Omental fat pad (tissue), 4 donors: ENCODE data around the gene UROC1. TPM values are rescaled to one million over a fixed set of nuclear protein-coding genes. Genes with fewer than 3 reads are reported as not detected.

Experiments used
- ATAC-seq: fragments of 150-250 bp; one replicate; pipeline ENCODE4 v1.9.1; 2016; ENCODE audit warnings: mild to moderate bottlenecking, moderate library complexity; ENCODE audit not compliant: low FRiP score
- DNase-seq: peaks from one replicate; pipeline ENCODE4 v3.0.0-alpha.2; 2019; ENCODE audit warnings: low spot score
- total RNA-seq, 4 donors: library from RNA; depleted of rRNA; stranded (reverse); fragments of >200 nt; gene quantifications; one replicate each; pipeline ENCODE4 v1.1.0, GENCODE V29; 2016
- TF ChIP-seq, protein P1 (sequence below), 3 donors: fragments of 450-650 bp; IDR thresholded peaks; one replicate each; pipeline ENCODE4 v1.5.1; 2016 to 2017; ENCODE audit warnings: antibody characterized with exemption in 3 of 3, mild to moderate bottlenecking in 3 of 3, moderate library complexity in 2 of 3

Gene UROC1
- total RNA-seq, 4 donors from 2014 or later: not detected

DNA sequence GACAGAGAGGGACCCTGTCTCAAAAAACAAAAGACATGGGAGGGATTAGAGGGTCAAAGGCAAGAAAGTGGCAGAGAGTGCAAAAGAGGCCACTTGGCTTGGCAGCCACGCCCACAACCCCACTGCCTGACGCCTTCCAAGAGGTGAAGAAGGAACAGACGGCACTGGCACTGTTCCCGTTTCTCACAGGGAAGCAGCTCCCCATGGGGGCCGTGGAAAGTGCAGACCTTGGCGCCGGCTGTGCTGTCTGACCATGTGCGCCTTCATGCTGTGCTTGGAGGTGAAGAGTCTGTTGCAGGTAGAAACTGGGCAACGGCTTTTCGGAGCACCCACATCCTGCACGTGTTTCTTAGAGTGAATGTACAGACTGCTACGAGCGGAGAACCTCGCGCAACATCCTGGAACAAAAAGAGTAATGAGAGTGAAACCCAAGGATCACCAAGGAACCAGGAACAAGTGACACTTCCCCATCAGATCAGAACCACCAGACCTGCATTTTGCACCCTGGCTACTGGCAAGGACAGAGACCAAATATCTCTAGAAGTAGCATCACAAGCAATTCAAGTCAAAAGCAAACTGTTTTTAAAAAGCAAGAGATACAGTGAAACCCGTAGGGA lies 51.5 kb downstream of the UROC1 start:
- DNase-seq: no peak
- no peak for ATAC-seq
- TF ChIP-seq, protein P1, sequence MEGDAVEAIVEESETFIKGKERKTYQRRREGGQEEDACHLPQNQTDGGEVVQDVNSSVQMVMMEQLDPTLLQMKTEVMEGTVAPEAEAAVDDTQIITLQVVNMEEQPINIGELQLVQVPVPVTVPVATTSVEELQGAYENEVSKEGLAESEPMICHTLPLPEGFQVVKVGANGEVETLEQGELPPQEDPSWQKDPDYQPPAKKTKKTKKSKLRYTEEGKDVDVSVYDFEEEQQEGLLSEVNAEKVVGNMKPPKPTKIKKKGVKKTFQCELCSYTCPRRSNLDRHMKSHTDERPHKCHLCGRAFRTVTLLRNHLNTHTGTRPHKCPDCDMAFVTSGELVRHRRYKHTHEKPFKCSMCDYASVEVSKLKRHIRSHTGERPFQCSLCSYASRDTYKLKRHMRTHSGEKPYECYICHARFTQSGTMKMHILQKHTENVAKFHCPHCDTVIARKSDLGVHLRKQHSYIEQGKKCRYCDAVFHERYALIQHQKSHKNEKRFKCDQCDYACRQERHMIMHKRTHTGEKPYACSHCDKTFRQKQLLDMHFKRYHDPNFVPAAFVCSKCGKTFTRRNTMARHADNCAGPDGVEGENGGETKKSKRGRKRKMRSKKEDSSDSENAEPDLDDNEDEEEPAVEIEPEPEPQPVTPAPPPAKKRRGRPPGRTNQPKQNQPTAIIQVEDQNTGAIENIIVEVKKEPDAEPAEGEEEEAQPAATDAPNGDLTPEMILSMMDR (IDR thresholded peaks at IDR 0.05): no peak

DNA sequence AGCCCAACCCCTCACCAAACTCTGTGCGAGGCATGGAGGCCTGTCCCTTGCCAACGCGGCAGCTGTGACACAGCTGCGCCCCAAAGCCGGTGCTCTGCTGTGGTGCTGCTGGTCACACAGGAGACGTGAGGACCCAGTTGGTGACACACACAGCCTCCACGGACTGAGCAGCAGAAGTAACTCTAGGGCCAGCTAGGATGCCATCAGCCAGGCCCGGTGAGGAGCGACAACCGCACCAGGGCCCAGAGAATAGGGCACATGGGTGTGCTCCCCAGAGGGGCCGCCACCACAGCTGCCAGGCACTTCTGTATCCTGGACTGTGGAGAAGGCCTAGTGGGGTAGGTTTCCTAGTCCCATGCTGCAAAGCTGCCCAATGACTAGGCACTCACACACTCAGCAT lies 52.6 kb downstream of the UROC1 start:
- TF ChIP-seq, protein P1 (IDR thresholded peaks at IDR 0.05): no peak
- DNase-seq (no peak), ATAC-seq (no peak)

DNA sequence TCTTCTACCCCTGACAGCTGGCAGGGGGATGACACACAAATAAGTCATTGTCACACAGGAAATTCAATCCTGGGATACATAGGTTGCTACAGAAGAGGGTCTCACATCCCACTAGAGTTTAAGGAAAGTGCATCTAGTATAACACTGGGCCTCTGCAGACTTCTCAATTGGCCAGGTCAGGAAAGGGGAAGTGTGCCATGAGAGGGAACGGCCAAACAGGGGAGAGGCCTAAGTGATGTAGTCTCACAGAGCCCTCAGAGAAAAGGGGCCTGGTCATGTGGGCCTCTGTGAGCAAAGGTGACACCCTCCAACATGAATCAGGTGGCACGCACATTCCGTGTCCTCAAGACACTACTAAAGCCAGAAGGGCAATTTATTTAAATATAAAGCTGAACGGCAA lies 53.1 kb downstream of the UROC1 start:
- no peak for DNase-seq
- no peak for ATAC-seq
- TF ChIP-seq, protein P1 (IDR thresholded peaks at IDR 0.05): no peak

DNA sequence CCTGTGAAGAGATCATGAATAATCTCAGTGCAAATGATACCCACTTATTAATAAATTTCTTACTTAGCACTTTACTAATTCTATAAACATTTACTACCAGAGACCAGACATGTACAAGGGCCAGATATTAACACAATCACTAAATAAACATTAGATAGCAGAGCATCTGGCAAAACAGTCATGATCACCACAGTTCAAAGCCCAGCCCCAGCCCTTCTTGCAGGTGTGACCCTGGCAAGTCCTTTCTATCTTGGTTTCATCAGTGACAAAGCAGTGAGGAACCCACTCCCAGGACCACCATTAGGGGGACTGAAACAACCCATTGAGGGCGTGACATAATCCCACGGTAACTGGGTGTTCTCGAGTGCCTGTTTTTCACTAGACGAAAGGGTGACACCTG lies 53.5 kb downstream of the UROC1 start:
- ATAC-seq (no peak), DNase-seq (no peak)
- TF ChIP-seq, protein P1 (IDR thresholded peaks at IDR 0.05): no peak

DNA sequence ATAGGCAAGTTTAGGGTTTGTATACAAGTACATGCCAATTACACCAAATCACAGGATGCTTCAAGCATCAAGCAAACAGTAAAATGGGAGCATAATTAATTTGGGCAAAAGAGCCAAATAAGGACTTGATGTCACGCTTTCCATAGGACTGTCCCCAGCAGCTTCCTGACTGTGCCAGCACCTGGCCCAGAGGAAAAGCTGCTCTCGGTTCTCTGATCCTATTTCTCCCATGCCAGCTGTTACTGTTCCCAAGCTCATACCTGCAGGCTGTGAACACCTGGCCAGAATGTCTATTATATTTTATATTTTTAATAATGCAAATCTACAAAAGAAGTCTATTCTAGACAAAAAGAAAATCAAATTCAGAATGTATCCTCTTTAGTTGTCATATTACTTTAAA lies 54.1 kb downstream of the UROC1 start:
- DNase-seq (no peak), ATAC-seq (no peak)
- TF ChIP-seq, protein P1 (IDR thresholded peaks at IDR 0.05): no peak

DNA sequence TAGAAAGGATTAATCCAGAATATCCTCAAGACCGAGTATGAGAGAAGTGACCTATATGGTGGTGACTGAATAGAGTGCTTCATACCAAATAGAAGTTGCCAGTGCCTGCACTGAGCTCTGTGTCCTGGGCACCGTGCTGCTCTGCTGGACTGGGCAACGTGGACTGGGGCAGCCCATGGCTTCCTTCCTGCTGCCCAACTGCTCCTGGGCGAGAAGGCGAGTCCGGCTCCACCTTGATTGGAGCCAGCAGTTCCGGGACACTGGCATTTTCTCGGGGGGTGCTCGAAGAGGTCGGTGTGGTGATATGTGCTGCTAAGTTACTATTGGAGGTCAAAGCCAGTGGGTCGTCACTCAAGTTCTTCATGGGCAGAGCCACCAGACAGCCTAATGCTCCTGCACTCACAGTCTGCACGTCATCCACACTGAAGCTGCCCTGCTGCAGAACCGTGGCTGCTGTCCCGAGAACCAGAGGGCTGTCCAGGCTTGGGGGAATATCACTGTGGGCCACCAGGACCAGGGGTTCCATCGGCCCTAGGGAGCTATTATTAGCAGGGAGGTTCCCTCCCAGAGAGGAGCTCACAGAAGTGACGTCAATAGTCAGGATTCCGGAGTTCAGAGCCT lies 56.0 kb downstream of the UROC1 start:
- DNase-seq (no peak), ATAC-seq (no peak)
- TF ChIP-seq, protein P1 (IDR thresholded peaks at IDR 0.05): no peak

DNA sequence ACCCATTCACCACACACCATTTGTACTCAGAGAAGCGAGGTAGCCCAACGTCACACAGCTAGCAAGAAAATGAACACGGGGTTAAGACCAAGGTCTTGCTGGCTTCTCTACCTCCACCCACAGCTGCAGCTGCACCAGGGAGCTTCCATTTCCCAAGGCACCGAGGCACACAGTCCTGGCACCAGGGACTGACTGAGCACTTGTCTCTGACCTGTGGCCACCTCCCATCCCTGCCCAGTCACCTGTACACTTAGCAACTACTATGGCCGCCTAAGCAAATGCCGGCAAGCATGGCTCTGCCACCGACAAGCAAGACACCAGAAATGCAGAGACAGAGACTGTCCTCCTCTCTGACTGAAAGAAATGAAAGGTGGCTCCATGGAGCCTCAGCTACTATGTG lies 57.2 kb downstream of the UROC1 start:
- TF ChIP-seq, protein P1 (IDR thresholded peaks at IDR 0.05): no peak
- ATAC-seq: no peak
- DNase-seq: no peak
